ENCODE results near the gene GAPVD1.
"Not testable (repeated sequence)": the region's sequence is repeated elsewhere in the genome, so short reads cannot be mapped to it uniquely, and the experiment has no call there.

The GAPVD1 gene

GRCh38 chr9:125293134-125293533 lies 31.5 kb downstream of the GAPVD1 start:
- TF ChIP-seq CTCF (IDR thresholded peaks at IDR 0.05; ENCODE audit: low read depth, low read length, missing control alignments), result no peak
- DNase-seq (ENCODE audit: low read depth), result no peak
- H3K4me3 ChIP-seq (ENCODE audit: low read depth, low read length), result no peak overlapping the region

GRCh38 chr9:125295657-125296056 lies 34.0 kb downstream of the GAPVD1 start:
- no peak for DNase-seq (ENCODE audit: low read depth)
- no peak overlapping the region for H3K4me3 ChIP-seq (ENCODE audit: low read depth, low read length)
- TF ChIP-seq CTCF (IDR thresholded peaks at IDR 0.05; ENCODE audit: low read depth, low read length, missing control alignments), result no peak

GRCh38 chr9:125296843-125297372 lies 35.3 kb downstream of the GAPVD1 start:
- no peak for TF ChIP-seq CTCF (IDR thresholded peaks at IDR 0.05; ENCODE audit: low read depth, low read length, missing control alignments)
- no peak for DNase-seq (ENCODE audit: low read depth)
- no peak overlapping the region for H3K4me3 ChIP-seq (ENCODE audit: low read depth, low read length)

GRCh38 chr9:125297917-125298316 lies 36.3 kb downstream of the GAPVD1 start:
- no peak for TF ChIP-seq CTCF (IDR thresholded peaks at IDR 0.05; ENCODE audit: low read depth, low read length, missing control alignments)

GRCh38 chr9:125302241-125302640 lies 40.6 kb downstream of the GAPVD1 start:
- H3K4me3 ChIP-seq (ENCODE audit: low read depth, low read length), result no peak overlapping the region
- TF ChIP-seq CTCF (IDR thresholded peaks at IDR 0.05; ENCODE audit: low read depth, low read length, missing control alignments), result no peak
- no peak for DNase-seq (ENCODE audit: low read depth)

More at GRCh38 chr9:125297917-125298316, 36.3 kb downstream of the GAPVD1 start:
- no peak overlapping the region for H3K4me3 ChIP-seq (ENCODE audit: low read depth, low read length)
- DNase-seq (ENCODE audit: low read depth), result no peak

- no peak for TF ChIP-seq CTCF (IDR thresholded peaks at IDR 0.05; ENCODE audit: low read depth, low read length, missing control alignments)
- H3K4me3 ChIP-seq (ENCODE audit: low read depth, low read length), result no peak overlapping the region
- no peak for DNase-seq (ENCODE audit: low read depth)
Measured at GRCh38 chr9:125304273-125304672, 42.6 kb downstream of the GAPVD1 start.

GRCh38 chr9:125312411-125312810 lies 50.8 kb downstream of the GAPVD1 start:
- DNase-seq (ENCODE audit: low read depth), result no peak
- no peak for TF ChIP-seq CTCF (IDR thresholded peaks at IDR 0.05; ENCODE audit: low read depth, low read length, missing control alignments)

GRCh38 chr9:125316359-125316758 lies 54.7 kb downstream of the GAPVD1 start:
- not testable (repeated sequence) for H3K4me3 ChIP-seq (ENCODE audit: low read depth, low read length); DNase-seq (ENCODE audit: low read depth)

More at GRCh38 chr9:125312411-125312810, 50.8 kb downstream of the GAPVD1 start:
- H3K4me3 ChIP-seq (ENCODE audit: low read depth, low read length), result no peak overlapping the region
